Thyroid gland (tissue), 4 donors: Measurements from ENCODE around the gene ZNF154.
"Not testable (repeated sequence)": the region's sequence is repeated elsewhere in the genome, so short reads cannot be mapped to it uniquely, and the experiment has no call there.

Source experiments
- CTCF ChIP-seq, 6 experiments: fragments of 200-600 bp in 3 of 6; fragments of 450-650 bp in 3 of 6; sonication (generic) in 3 of 6; IDR thresholded peaks; one replicate each; pipeline ENCODE4 v1.5.1; 2016 to 2019; ENCODE audit warnings: antibody characterized with exemption in 6 of 6, mild to moderate bottlenecking in 2 of 6, inconsistent platforms in 1 of 6, moderate library complexity in 1 of 6
- POLR2A ChIP-seq, 2 donors: fragments of 450-650 bp; IDR thresholded peaks; one replicate each; pipeline ENCODE4 v1.6.1; 2017; ENCODE audit warnings: antibody characterized with exemption in 2 of 2, mild to moderate bottlenecking in 2 of 2, moderate library complexity in 1 of 2

- not testable (repeated sequence) for TF ChIP-seq POLR2A, CTCF (IDR thresholded peaks at IDR 0.05)
Observed at GRCh38 chr19:57738770-57739169, 29.8 kb upstream of the ZNF154 start.
